ENCODE measurements around the gene EFCAB13. TPM values are rescaled to one million over a fixed set of nuclear protein-coding genes. Genes with fewer than 3 reads are reported as not detected.
A peak's percentile ranks its signal among the peaks of the same experiment; 100 is the strongest.

EFCAB13 gene
- total RNA-seq, 2 donors from 2014 or later = 8.1 to 16.7 TPM

DNA sequence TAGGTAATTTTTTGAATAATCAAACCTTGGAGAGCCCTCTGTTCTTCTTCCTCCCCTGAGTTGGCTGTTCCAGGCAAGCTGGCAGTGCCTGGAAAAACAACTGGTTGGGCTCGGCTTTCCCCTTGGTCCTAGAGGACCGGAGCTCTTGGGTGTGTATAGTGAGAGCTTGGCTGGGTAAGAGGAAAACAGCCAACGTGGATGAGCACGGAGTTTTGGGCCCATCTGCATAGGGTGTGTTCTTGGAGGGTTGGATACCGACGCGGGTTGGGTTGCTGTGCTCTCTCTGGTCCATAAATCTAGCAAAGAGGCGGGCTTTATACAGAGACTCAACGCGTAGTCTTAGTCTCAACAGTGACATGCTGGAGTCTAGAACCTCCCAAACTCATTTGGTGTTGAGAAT, 46.9 kb upstream of the EFCAB13 start:
- no peaks in the 10 kb centered on the region for H3K27me3 ChIP-seq (replicated peaks; ENCODE audit: insufficient read depth)
- peaks cover 59 to 87% of the 10 kb centered on the region in 2 donors for H3K4me1 ChIP-seq (ENCODE audit: control insufficient read depth in 1 of 2, low read depth in 2 of 2)
- H3K9me3 ChIP-seq = no peaks in the 10 kb centered on the region
- DNase-seq (ENCODE audit: low spot score) (no peak), ATAC-seq (ENCODE audit: insufficient number of reproducible peaks, low FRiP score, low read depth) (no peak)
- TF ChIP-seq, protein P1, sequence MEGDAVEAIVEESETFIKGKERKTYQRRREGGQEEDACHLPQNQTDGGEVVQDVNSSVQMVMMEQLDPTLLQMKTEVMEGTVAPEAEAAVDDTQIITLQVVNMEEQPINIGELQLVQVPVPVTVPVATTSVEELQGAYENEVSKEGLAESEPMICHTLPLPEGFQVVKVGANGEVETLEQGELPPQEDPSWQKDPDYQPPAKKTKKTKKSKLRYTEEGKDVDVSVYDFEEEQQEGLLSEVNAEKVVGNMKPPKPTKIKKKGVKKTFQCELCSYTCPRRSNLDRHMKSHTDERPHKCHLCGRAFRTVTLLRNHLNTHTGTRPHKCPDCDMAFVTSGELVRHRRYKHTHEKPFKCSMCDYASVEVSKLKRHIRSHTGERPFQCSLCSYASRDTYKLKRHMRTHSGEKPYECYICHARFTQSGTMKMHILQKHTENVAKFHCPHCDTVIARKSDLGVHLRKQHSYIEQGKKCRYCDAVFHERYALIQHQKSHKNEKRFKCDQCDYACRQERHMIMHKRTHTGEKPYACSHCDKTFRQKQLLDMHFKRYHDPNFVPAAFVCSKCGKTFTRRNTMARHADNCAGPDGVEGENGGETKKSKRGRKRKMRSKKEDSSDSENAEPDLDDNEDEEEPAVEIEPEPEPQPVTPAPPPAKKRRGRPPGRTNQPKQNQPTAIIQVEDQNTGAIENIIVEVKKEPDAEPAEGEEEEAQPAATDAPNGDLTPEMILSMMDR (IDR thresholded peaks at IDR 0.05) = no peak
- H3K4me3 ChIP-seq = no peak overlapping the region
- peak overlapping the region; percentile 96 to 97 for H3K27ac ChIP-seq
- H3K36me3 ChIP-seq = no peaks in the 10 kb centered on the region

DNA sequence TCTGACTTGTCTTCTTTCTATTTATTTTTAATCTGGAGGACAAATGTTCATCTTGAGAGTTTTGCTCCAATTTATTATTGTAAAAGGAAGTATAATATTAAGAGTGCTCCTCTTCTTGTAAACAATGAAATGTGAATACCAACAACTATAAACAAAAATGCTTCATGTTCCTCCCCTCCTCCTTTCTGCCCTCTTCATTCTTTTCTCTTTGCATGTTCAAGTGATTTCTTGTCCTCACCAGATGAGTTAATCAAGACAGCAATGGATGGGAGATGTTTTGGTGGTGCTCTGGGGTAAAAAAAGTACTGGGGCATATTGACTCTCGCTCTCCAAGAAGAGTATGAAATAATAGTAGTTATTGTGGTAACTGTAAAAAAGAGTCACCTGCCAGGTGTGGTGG, 45.8 kb upstream of the EFCAB13 start:
- Histone ChIP-seq H3K27me3 (replicated peaks; ENCODE audit: insufficient read depth) (no peaks in the 10 kb centered on the region), H3K4me1 (ENCODE audit: control insufficient read depth in 1 of 2, low read depth in 2 of 2) (peaks cover 59 to 89% of the 10 kb centered on the region in 2 donors), H3K27ac (peak overlapping the region; percentile 96 to 97), H3K9me3 (no peaks in the 10 kb centered on the region), H3K36me3 (no peaks in the 10 kb centered on the region), H3K4me3 (no peak overlapping the region)
- no peak for ATAC-seq (ENCODE audit: insufficient number of reproducible peaks, low FRiP score, low read depth)
- TF ChIP-seq, protein P1 (IDR thresholded peaks at IDR 0.05) = no peak
- DNase-seq (ENCODE audit: low spot score) = no peak

DNA sequence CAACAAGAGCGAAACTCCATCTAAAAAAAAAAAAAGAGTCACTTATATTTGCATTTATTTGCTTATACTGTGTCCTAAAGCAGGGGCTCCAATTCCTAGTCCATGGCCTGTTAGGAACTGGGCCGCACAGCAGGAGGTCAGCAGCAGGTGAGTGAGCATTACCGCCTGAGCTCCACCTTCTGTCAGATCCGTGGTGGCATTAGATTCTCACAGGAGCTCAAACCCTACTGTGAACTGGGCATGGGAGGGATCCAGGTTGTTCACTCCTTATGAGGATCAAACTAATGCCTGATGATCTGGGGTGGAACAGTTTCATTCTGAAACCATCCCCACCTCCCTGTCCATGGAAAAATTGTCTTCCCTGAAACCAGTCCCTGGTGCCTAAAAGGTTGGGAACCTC, 45.2 kb upstream of the EFCAB13 start:
- Histone ChIP-seq H3K4me3 (no peak overlapping the region), H3K9me3 (no peaks in the 10 kb centered on the region), H3K4me1 (ENCODE audit: control insufficient read depth in 1 of 2, low read depth in 2 of 2) (peaks cover 59 to 84% of the 10 kb centered on the region in 2 donors), H3K36me3 (no peaks in the 10 kb centered on the region), H3K27me3 (replicated peaks; ENCODE audit: insufficient read depth) (no peaks in the 10 kb centered on the region), H3K27ac (peak overlapping the region; percentile 96 to 97)
- no peak for ATAC-seq (ENCODE audit: insufficient number of reproducible peaks, low FRiP score, low read depth)
- DNase-seq (ENCODE audit: low spot score) = no peak
- TF ChIP-seq, protein P1 (IDR thresholded peaks at IDR 0.05) = no peak

DNA sequence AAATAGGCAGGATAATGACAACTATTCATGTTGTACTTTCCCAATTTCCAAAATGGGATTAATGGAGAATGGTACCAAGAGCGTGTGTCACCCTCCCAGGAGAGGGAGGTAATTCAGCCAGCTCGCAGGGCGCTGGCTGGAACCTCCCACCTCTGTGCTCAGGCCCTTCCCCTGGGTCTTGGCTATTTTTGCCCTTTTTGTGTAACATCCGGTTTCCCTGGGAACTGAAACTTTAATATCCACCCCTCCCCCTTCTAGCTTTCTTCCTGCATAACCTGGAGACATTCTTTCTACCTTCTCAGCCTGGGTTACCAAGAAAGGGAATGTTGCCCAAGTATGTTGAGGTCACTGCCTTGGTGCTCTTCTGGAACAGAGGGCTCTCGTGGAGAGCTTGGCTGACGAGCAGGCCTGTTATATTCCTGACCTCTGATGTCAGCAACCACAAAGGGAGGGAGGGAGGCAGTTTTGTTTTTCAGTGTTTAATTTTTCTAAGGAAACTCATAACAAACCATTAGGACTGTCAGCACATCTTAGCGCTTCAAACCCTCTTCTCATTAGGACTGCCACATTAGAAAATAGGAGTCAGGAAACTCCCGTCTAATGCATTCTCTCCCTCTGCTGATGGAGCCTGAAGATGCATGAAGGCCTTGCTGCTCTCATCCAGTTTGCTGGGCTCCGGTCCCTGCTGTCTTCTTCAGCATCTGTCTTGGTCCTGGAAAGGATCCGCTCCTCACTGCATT, 44.5 kb upstream of the EFCAB13 start:
- H3K4me3 ChIP-seq = peak overlapping the region; percentile 19
- H3K4me1 ChIP-seq (ENCODE audit: control insufficient read depth in 1 of 2, low read depth in 2 of 2) = peaks cover 57 to 77% of the 10 kb centered on the region in 2 donors

DNA sequence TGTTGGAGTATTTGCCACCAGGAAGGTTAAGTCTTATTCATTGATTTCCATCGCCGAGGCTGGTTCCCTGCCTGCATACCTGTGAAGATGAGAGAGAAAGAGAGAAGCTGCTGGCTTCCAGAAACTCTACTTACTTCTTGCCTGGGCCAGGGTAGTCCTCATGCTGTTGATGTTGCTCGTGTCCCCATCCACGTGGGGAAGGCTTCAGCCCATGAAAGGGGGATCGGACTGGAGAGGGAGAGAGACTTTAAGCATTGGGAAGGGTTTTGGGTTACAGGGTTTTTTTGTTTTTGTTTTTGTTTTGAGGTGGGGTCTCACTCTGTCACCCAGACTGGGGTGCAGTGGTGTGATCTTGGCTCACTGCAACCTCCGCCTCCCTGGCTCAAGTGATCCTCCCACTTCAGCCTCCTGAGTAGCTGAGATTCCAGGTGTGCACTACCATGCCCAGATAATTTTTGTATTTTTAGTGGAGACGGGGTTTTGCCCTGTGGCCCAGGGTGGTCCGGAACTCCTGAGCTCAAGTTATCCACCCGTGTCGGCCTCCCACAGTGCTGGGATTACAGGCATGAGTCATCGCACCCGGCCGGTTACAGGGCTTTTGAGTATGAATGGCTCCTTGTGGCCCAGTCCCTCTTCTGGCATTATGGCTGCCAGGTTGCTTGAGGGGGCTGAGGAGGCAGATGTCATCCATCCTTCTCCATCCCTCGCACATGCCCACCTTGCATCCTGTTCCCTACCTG, 43.5 kb upstream of the EFCAB13 start:
- Histone ChIP-seq H3K4me3 (no peak overlapping the region), H3K27ac (peak overlapping the region; percentile 96 to 97), H3K4me1 (ENCODE audit: control insufficient read depth in 1 of 2, low read depth in 2 of 2) (peaks cover 47 to 67% of the 10 kb centered on the region in 2 donors), H3K9me3 (no peaks in the 10 kb centered on the region), H3K27me3 (replicated peaks; ENCODE audit: insufficient read depth) (no peaks in the 10 kb centered on the region), H3K36me3 (peaks cover 9% of the 10 kb centered on the region)
- TF ChIP-seq, protein P1 (IDR thresholded peaks at IDR 0.05) = no peak
- DNase-seq (ENCODE audit: low spot score) = no peak
- no peak for ATAC-seq (ENCODE audit: insufficient number of reproducible peaks, low FRiP score, low read depth)

More for the DNA sequence above, 44.5 kb upstream of the EFCAB13 start:
- Histone ChIP-seq H3K36me3 (no peaks in the 10 kb centered on the region), H3K27ac (peak overlapping the region; percentile 96 to 97), H3K9me3 (no peaks in the 10 kb centered on the region), H3K27me3 (replicated peaks; ENCODE audit: insufficient read depth) (no peaks in the 10 kb centered on the region)
- ATAC-seq (ENCODE audit: insufficient number of reproducible peaks, low FRiP score, low read depth) = peak; percentile 88
- DNase-seq (ENCODE audit: low spot score) = peak; percentile 55
- TF ChIP-seq, protein P1 (IDR thresholded peaks at IDR 0.05) = no peak
